ENCODE results near the gene SLCO2B1.

The SLCO2B1 gene

GRCh38 chr11:75195167-75195962 is 44.5 kb downstream of the SLCO2B1 start:
- peak; percentile 53 to 71 for DNase-seq

DNA sequence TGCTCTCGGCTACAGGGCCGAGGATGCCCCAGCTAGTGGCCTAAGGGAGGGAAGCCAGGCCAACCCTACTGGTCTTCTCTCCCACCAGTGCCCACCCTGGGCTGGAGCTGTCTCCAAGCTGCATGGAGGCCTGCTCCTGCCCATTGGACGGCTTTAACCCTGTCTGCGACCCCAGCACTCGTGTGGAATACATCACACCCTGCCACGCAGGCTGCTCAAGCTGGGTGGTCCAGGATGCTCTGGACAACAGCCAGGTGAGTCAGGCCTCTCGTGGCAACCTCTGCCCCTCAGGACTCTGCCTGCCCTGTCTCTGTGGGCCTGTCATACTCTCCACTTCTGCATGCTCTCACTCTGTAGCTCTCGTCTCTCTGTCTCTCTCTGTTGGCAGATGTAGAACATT is 45.5 kb downstream of the SLCO2B1 start:
- no peak for DNase-seq

GRCh38 chr11:75197512-75198277 is 46.8 kb downstream of the SLCO2B1 start:
- no peak for DNase-seq

- no peak for DNase-seq
Measured at GRCh38 chr11:75198278-75198973, 47.5 kb downstream of the SLCO2B1 start.

GRCh38 chr11:75199412-75199955 is 48.6 kb downstream of the SLCO2B1 start:
- DNase-seq: no peak

DNA sequence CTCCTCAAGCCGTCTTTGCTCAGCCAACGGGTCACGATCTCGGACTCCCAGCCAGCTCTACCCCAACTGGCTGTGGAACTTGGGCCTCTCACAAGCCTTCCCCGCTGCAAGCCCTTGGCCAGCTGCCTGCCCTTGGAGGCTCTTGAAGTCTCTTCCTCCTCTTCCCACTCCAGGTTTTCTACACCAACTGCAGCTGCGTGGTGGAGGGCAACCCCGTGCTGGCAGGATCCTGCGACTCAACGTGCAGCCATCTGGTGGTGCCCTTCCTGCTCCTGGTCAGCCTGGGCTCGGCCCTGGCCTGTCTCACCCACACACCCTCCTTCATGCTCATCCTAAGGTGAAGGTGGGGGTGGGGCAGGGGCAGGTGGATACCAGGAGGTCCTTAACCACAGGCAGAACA is 49.1 kb downstream of the SLCO2B1 start:
- no peak for DNase-seq

GRCh38 chr11:75200531-75200930 is 49.6 kb downstream of the SLCO2B1 start:
- DNase-seq: no peak

DNA sequence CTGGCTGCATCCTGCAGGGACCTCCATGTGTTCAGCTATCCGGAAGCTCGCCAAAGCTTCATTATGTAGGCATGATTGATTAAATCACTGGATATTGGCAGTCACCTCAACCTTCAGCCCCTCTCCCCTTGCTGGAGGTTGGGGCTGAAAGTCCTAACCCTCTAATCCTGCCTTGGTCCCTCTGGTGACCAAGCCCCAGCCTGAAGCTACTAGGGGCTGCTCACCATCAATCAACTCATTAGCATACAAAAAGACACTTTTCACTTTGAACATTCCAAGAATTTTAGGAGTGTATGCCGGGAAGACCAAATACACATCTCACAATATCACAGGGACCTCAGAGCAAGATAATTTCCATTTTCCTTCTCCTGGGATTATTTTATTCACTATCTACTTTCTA is 50.9 kb downstream of the SLCO2B1 start:
- DNase-seq: no peak

GRCh38 chr11:75202195-75202594 is 51.3 kb downstream of the SLCO2B1 start:
- no peak for DNase-seq

- no peak for DNase-seq
Measured at GRCh38 chr11:75203138-75203537, 52.2 kb downstream of the SLCO2B1 start.

GRCh38 chr11:75203641-75204011 is 52.7 kb downstream of the SLCO2B1 start:
- DNase-seq: no peak

DNA sequence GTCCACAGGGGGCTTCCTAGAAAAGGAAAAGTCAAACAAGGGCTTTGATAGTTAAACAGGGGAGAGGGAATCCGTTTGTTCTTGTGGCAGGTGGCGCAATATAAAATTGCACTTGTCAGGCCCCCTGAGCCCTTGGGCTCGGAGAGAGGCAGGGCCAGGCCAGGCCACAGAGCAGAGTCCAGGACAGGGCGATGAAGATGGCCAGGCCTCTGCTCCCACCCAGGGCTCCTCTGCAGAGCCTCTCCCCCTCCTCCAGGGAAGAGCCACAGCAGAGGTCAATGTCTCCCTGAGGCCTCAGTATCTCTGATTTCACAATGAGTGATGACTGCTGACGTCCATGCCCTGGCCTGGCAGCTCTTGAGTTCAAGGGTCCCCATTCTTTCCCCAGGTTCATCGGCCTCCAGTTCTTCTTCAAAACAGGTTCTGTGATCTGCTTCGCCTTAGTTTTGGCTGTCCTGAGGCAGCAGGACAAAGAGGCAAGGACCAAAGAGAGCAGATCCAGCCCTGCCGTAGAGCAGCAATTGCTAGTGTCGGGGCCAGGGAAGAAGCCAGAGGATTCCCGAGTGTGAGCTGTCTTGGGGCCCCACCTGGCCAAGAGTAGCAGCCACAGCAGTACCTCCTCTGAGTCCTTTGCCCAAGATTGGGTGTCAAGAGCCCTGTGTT is 53.2 kb downstream of the SLCO2B1 start:
- no peak for DNase-seq

- peak; percentile 70 to 98 for DNase-seq
Measured at GRCh38 chr11:75204685-75205563, 54.0 kb downstream of the SLCO2B1 start.

GRCh38 chr11:75205564-75206020 is 54.7 kb downstream of the SLCO2B1 start:
- no peak for DNase-seq

DNA sequence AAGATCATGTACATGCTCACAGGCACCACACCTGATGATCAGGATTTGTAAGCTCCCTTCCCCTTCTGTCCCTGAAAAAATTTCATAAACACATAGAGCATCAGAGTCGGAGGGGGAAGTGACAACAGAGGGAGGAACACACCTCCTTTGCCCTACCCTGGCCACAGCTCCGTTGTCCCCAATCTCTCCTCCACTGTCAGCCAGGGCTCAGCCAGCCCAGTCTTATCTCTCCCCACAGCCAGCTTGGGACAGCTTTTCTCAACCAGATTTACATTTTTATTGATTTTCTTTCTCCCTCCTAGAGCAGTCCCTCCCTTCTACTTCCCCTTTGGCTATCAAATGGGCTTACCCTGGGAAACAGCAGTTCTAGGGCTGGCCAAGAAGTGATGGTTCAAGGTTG is 57.5 kb downstream of the SLCO2B1 start:
- no peak for DNase-seq

DNA sequence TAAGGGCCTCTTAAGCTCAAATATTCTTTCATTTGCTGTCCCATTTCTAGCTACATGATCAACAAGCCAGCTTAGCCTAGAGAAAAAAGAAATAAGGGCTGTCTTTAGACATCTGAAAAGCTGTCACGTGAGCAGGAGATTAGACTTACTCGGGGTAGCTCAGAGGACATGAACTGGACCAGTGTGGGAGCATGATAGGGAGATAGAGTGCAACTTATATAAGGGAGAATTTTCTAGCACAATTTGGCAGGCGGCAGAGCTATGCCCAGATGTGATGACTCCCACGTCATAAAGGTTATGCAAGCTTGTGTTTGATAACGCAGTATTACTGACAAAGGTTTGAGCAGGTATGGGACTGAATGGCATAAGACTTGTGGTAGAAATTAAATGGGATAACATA is 61.5 kb downstream of the SLCO2B1 start:
- no peak for DNase-seq

- peak; percentile 70 to 93 for DNase-seq
Measured at GRCh38 chr11:75214411-75214821, 63.5 kb downstream of the SLCO2B1 start.

DNA sequence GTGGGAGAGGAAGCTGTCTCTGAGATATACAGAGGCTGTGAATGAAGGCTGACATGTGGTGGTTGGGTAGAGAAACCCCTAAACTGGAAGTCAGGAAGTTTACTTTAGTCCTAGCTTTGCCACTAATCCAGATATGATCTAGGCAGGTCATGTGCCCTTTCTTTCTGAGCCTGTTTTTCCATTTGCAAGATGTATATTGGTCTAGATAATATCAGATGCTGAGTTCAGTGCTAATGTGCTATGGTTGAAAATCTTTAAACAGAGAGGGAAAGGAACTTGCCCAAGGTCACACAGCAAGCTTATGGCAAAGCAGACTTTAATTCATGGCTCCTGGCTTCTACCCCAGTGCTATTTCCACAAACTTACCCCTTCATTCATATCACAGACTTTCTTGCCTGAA is 63.9 kb downstream of the SLCO2B1 start:
- no peak for DNase-seq

DNA sequence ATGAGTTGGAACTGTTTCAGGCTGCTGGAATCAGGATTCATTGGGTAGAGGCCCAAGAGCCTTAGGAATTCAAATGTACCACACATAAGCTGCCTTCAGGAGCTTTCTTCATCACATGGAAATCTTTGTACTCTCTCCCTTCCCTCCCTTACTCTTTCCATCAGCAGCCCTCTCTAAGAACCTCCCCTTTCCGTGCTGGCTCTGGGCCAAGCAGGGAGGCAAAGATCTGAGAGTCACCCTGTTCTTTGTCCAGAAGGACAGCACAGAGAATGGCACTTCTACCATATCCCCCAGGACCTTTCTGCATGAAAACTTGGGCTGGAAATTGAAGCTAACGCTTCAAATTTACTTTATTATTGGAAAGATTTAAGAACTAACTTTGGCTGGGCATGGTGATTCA is 69.0 kb downstream of the SLCO2B1 start:
- DNase-seq: no peak

- DNase-seq: no peak
Measured at GRCh38 chr11:75223954-75224643, 73.2 kb downstream of the SLCO2B1 start.

DNA sequence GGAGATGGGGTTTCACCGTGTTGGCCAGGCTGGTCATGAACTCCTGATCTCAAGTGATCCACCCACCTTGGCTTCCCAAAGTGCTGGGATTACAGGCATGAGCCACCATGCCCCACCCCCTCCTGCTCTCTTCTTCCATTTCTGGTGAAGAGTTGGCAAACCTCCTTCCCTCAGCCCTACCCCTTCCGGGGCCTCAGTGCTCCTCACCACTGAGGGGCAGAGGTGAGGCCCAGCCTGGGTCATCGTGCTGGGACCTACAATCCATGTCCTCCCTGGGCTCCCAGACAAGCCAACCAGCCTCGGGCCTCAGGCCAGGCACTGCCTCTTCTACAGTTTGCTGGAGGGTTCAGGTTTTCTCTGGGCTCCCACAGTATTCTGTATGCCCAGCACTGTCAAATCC is 74.9 kb downstream of the SLCO2B1 start:
- DNase-seq: no peak
